Left cardiac atrium (tissue), 4 donors: ENCODE data around the gene FAM47E. TPM values are rescaled to one million over a fixed set of nuclear protein-coding genes. Genes with fewer than 3 reads are reported as not detected.

Source experiments
- ATAC-seq, 2 donors: fragments of 200-7000 bp; cut with Tn5 transposase; one replicate each; pipeline ENCODE4 v1.9.1; 2020; ENCODE audit warnings: mild to moderate bottlenecking in 2 of 2, moderate library complexity in 2 of 2
- DNase-seq: peaks from one replicate; pipeline ENCODE4 v3.0.0-alpha.2; 2020
- intact Hi-C, 2 donors: fragments of 100-400 bp; cut with DNase I; formaldehyde crosslinking; loops; one replicate each; pipeline versions ENCODE4 v1.14.1 to v1.15.1; 2022 to 2023
- total RNA-seq, 2 donors: library from RNA; stranded (reverse); fragmentation: NEBNext Ultra II Directional; extraction: Animal tissue kit (Norgen Biotek cat#: 25700); gene quantifications; one replicate each; pipeline ENCODE4 v1.2.1, GENCODE V29; 2021
- donor health status: DM: no; HTN: yes; CAD: no.
- donor health status: DM: no; HTN: yes; CAD: no; lungs with severe emphysema.
- donor health status: DM: yes; HTN: yes; CAD: no.
- donor health status: Dilated cardiomyopathy.

FAM47E gene
- total RNA-seq, 2 donors from 2014 or later, result 2.2 to 2.9 TPM

- ATAC-seq, result no peak
- intact Hi-C loops, result loop anchor here in 1 of 2 donors (5.0 to 10.0 kb wide), 3 partner anchors 65 to 115 kb away; partner anchors contain the start of gene CCDC158
- DNase-seq, result no peak
Observed at GRCh38 chr4:76309939-76310550, 58.5 kb downstream of the FAM47E start.

DNA sequence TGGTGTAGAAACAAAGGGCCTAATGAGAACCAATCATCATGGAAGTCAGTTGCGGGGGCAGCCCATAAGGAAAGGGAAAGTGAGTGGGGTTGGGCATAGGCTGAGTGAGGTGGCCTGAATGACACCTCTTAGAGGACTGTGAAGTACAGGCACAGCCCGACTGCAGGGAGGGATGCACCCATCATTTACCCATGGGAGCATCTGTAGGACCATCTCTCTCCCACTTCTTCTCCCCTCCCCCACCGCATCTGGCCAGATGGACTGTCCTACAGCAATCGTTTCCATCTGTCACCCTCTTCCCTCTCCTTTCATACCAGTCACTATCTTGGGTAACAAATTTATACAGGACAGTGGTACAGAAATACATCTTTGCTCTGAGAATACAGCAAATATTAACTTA is 59.2 kb downstream of the FAM47E start:
- DNase-seq (no peak), ATAC-seq (no peak)
- intact Hi-C loops, result loop anchor here in 1 of 2 donors (10.0 kb wide), 1 partner anchor 64 kb away; no protein-coding TSS in a partner anchor

DNA sequence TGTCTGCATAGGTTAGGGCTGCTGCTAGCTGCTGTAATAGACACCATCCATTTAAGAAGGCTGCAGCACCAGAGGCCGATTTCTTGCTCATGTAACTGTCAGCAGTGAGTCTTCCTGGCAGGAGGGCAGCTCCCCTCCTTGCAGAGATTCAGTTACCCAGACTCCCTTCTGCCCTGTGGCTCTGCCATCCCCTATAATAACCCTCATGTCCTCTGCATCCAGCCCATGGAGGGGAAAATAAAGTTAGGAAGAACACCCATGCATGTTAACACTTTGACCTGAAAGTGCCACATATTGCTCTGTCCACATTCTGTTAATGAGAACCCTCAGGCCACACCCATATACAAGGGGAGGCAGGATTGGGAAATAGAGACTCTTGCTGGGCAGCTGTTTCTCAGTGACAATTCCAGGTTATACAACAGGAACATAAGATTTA is 60.4 kb downstream of the FAM47E start:
- DNase-seq, result no peak
- ATAC-seq, result no peak
- intact Hi-C loops, result loop anchor here in 1 of 2 donors (10.0 kb wide), 1 partner anchor 63 kb away; no protein-coding TSS in a partner anchor

GRCh38 chr4:76312457-76312856 is 60.9 kb downstream of the FAM47E start:
- ATAC-seq (no peak), DNase-seq (no peak)
- intact Hi-C loops, result loop anchor here in 1 of 2 donors (10.0 kb wide), 1 partner anchor 62 kb away; no protein-coding TSS in a partner anchor

DNA sequence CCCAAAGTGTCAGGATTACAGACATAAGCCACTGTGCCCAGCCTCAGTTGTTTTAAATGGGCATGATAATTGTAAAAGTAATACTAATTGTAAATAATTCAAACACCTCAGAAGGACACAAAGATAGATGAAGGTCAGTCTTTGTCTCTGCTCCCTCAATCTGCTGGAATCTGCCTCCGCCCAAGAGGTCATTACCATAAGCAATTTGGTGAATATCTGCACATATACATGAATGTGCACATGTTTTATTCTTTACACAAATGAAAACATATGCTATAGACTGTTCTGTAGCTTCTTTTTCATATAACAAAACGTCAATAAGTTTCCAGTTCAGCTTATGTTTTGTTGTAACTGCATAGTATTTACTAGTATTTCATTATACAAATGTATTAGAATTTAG is 62.0 kb downstream of the FAM47E start:
- ATAC-seq (no peak), DNase-seq (no peak)
- intact Hi-C loops, result loop anchor here in 1 of 2 donors (10.0 kb wide), 1 partner anchor 61 kb away; no protein-coding TSS in a partner anchor

DNA sequence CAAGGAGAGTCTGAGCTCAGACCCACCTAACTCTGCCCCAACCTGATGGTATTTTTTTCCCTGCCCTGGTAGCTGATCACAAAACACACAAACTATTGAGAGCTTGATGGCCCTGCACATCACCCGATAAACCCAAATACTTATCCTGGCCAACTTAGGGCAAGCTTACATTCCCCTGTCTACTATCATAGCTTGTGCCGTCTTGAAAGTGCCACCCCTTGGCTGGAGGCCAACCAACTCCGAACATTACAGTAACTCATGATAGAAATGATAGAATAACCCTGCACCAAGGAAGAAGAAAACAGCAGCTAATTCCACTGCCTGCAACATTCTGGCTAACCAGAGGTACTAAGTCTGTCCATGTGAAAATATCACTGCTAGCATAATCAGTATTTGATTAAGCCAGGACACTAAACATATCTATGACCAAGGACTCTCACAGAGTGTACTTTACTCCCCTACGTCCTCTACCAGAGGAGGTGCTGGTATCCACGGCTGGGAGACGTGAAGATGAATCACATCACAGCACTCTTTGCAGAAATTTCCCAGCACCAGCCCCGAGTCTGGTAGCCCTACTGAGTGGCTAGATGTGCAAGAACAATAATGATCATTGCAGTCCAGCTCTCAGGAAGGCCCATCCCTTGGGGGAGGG is 63.9 kb downstream of the FAM47E start:
- ATAC-seq (peak in 1 of 2 donors; percentile 75), DNase-seq (no peak)
- intact Hi-C loops, result loop anchor here in 1 of 2 donors (10.0 kb wide), 1 partner anchor 59 kb away; no protein-coding TSS in a partner anchor

DNA sequence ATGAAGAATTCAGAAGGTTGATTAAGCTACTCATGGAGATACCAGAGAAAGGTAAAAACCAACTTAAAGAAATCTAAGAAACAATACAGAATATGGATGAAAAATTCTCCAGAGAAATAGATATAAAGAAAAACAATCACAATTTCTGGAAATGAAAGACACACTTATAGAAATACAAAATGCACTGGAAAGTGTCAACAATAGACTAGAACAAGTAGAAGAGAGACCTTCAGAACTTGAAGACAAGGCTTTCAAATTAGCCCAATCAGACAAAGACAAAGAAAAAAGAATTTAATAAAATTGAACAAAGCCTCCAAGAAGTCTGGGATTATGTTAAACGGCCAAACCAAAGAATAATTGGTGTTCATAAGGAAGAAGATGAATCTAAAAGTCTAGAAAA is 64.6 kb downstream of the FAM47E start:
- no peak for DNase-seq
- intact Hi-C loops, result loop anchor here in 1 of 2 donors (10.0 kb wide), 1 partner anchor 59 kb away; no protein-coding TSS in a partner anchor
- ATAC-seq, result no peak

DNA sequence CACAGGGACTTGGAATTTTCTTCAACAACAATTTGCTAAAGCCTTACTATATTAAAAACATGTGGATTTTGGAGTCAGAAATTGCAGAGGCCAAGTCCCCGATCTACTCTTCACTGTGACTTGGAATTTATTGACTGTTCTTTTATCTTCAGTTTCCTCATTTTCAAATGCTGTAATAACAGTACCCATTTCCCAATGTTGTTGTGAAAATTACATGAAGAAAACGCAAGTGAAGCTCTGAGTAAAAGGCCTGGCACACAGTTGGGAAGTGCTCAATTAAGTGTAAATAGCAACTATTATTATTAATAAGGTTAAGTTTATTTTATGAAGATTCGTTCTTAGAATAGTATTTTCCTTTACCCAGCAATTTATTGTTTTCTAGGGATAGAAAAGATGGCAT is 70.7 kb downstream of the FAM47E start:
- intact Hi-C loops, result no loop called here
- no peak for DNase-seq
- ATAC-seq, result no peak

DNA sequence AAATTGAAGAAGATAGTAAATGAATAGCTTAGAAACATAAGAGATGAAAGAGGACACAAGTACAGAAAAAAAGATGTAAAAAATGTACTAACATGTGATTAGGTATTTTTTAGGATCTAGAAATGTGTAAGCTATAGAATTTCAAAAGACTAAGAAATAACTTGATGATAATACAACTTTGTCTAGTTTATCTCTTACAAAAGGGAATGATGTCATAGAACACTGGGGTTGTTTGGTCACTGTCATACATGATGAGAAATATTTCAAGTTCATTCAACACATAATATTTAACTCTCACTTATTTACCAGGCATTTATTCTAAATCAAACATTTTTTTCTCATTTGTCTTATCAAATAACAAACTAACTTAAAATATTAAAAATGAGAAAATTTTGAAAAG is 73.6 kb downstream of the FAM47E start:
- intact Hi-C loops, result no loop called here
- DNase-seq, result no peak
- no peak for ATAC-seq

DNA sequence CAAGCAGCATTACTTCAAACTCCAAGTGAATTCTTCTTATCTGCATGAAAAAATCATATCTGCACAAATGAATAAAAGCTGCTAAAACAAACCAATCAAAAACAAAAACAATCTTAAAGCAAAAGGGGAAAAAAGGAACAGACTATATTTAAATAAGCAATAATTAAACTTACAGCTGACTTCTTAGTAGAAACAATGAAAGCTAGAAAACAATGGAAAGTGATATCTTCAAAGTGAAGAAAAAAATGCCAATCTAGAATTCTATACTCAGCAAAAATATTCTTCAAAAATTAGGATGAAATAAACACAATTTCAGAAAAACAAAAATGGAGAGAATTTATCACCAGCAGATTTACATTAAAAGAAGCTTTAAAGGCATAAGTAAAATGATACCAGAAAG is 75.0 kb downstream of the FAM47E start:
- ATAC-seq (no peak), DNase-seq (no peak)
- intact Hi-C loops, result no loop called here

Other genes starting within 250 kb of the FAM47E start
- under 1 TPM; 0.38 to 0.50 TPM for gene CXCL9, start 244.2 kb upstream of the FAM47E start, total RNA-seq
- gene CXCL10, start 228.2 kb upstream of the FAM47E start, total RNA-seq, result under 1 TPM; 0.27 to 0.76 TPM
- gene CXCL11, start 215.7 kb upstream of the FAM47E start, total RNA-seq, result under 1 TPM in 1 of 2 donors, not detected in 1; 0.16 TPM
- 10 to 100 TPM; 23.4 to 41.2 TPM for gene ART3, start 177.0 kb upstream of the FAM47E start, total RNA-seq
- gene NUP54, start 103.3 kb upstream of the FAM47E start, total RNA-seq, result 10 to 100 TPM; 20.0 to 23.0 TPM
- gene SCARB2, start 37.9 kb upstream of the FAM47E start, total RNA-seq, result 100 to 1,000 TPM; 102 to 112 TPM
- 10 to 100 TPM; 27.2 to 36.7 TPM for gene STBD1, start 55.0 kb downstream of the FAM47E start, total RNA-seq
- gene CCDC158, start 169.4 kb downstream of the FAM47E start, total RNA-seq, result under 1 TPM; 0.62 to 0.68 TPM
- gene SHROOM3, start 183.5 kb downstream of the FAM47E start, total RNA-seq, result 10 to 100 TPM in 1 of 2 donors, 1 to 10 TPM in 1; 6.0 to 10.0 TPM